ENCODE data around the gene IL12RB2. TPM values are rescaled to one million over a fixed set of nuclear protein-coding genes. Genes with fewer than 3 reads are reported as not detected.

Gene IL12RB2
- total and polyA plus RNA-seq, 7 experiments from 2014 or later, result 0.38 to 78.1 (median 0.88) TPM

GRCh38 chr1:67432745-67433144, 125.1 kb downstream of the IL12RB2 start:
- intact Hi-C loops (cut with micrococcal nuclease), result loop anchor here (5.0 to 10.0 kb wide), 5 partner anchors 95 to 1158 kb away; no protein-coding TSS in a partner anchor
- H3K9me3 Mint-ChIP-seq, result no peaks in the 10 kb centered on the region
- ChIA-PET CTCF (no interaction called here), POLR2A (interaction anchor here (1.1 kb wide), 1 partner anchor 9 kb away, joined by 4 read pairs; no protein-coding TSS in a partner anchor)
- H3K4me3 Mint-ChIP-seq, result peak overlapping the region in 1 of 10 donors; percentile 15
- peaks cover 5 to 10% of the 10 kb centered on the region in 2 donors for H3K4me1 ChIP-seq (ENCODE audit: control insufficient read depth in 2 of 2, insufficient read depth in 2 of 2, low read length in 2 of 2)
- peaks cover 5 to 18% (median 11%) of the 10 kb centered on the region in 5 donors for H3K36me3 Mint-ChIP-seq
- ATAC-seq (no peak), DNase-seq (no peak)
- no peak overlapping the region for H3K4me3 ChIP-seq (ENCODE audit: low read length)
- peaks cover 0 to 11% (median 0%) of the 10 kb centered on the region in 3 experiments for H3K36me3 ChIP-seq (ENCODE audit: control insufficient read depth in 2 of 3, insufficient read depth in 3 of 3, low read length in 3 of 3)
- no peaks in the 10 kb centered on the region for H3K27me3 Mint-ChIP-seq
- H3K9me3 ChIP-seq (ENCODE audit: control insufficient read depth in 2 of 3, low read length in 3 of 3), result no peaks in the 10 kb centered on the region
- H3K27ac Mint-ChIP-seq, result peak overlapping the region in 4 of 9 donors; percentile 30 to 99 (median 68)
- H3K27me3 ChIP-seq (ENCODE audit: control insufficient read depth in 2 of 2, insufficient read depth in 2 of 2, low read length in 2 of 2), result no peaks in the 10 kb centered on the region
- peaks cover 11 to 43% (median 36%) of the 10 kb centered on the region in 7 donors for H3K4me1 Mint-ChIP-seq
- no peak overlapping the region for H3K27ac ChIP-seq (ENCODE audit: low read depth, low read length)

- Histone ChIP-seq H3K4me1 (ENCODE audit: control insufficient read depth in 2 of 2, insufficient read depth in 2 of 2, low read length in 2 of 2) (peaks cover 5 to 10% of the 10 kb centered on the region in 2 donors), H3K27me3 (ENCODE audit: control insufficient read depth in 2 of 2, insufficient read depth in 2 of 2, low read length in 2 of 2) (no peaks in the 10 kb centered on the region), H3K27ac (ENCODE audit: low read depth, low read length) (no peak overlapping the region), H3K4me3 (ENCODE audit: low read length) (no peak overlapping the region), H3K36me3 (ENCODE audit: control insufficient read depth in 2 of 3, insufficient read depth in 3 of 3, low read length in 3 of 3) (peaks cover 0 to 11% (median 0%) of the 10 kb centered on the region in 3 experiments), H3K9me3 (ENCODE audit: control insufficient read depth in 2 of 3, low read length in 3 of 3) (no peaks in the 10 kb centered on the region)
- intact Hi-C loops (cut with micrococcal nuclease), result loop anchor here (5.0 to 10.0 kb wide), 5 partner anchors 97 to 1159 kb away; no protein-coding TSS in a partner anchor
- peak overlapping the region in 3 of 9 donors; percentile 35 to 87 (median 74) for H3K27ac Mint-ChIP-seq
- no peaks in the 10 kb centered on the region for H3K9me3 Mint-ChIP-seq
- CTCF ChIA-PET, result no interaction called here
- H3K4me3 Mint-ChIP-seq, result no peak overlapping the region
- DNase-seq, result no peak
- POLR2A ChIA-PET, result interaction anchor here (0.6 kb wide), 1 partner anchor 323 kb away, joined by 3 read pairs; no protein-coding TSS in a partner anchor
- peaks cover 4 to 11% (median 7%) of the 10 kb centered on the region in 5 donors for H3K36me3 Mint-ChIP-seq
- no peak for ATAC-seq
- no peaks in the 10 kb centered on the region for H3K27me3 Mint-ChIP-seq
- peaks cover 10 to 38% (median 32%) of the 10 kb centered on the region in 7 donors for H3K4me1 Mint-ChIP-seq
Measured at GRCh38 chr1:67433837-67434236, 126.2 kb downstream of the IL12RB2 start.

- no peaks in the 10 kb centered on the region for H3K9me3 Mint-ChIP-seq
- ChIA-PET POLR2A (interaction anchor here (0.6 kb wide), 1 partner anchor 324 kb away, joined by 3 read pairs; no protein-coding TSS in a partner anchor), CTCF (no interaction called here)
- intact Hi-C loops (cut with micrococcal nuclease), result loop anchor here (5.0 to 10.0 kb wide), 5 partner anchors 97 to 1160 kb away; no protein-coding TSS in a partner anchor
- H3K27ac Mint-ChIP-seq, result no peak overlapping the region
- Histone ChIP-seq H3K9me3 (ENCODE audit: control insufficient read depth in 2 of 3, low read length in 3 of 3) (no peaks in the 10 kb centered on the region), H3K4me3 (ENCODE audit: low read length) (no peak overlapping the region), H3K27ac (ENCODE audit: low read depth, low read length) (no peak overlapping the region), H3K36me3 (ENCODE audit: control insufficient read depth in 2 of 3, insufficient read depth in 3 of 3, low read length in 3 of 3) (peaks cover 0 to 9% (median 0%) of the 10 kb centered on the region in 3 experiments), H3K27me3 (ENCODE audit: control insufficient read depth in 2 of 2, insufficient read depth in 2 of 2, low read length in 2 of 2) (no peaks in the 10 kb centered on the region), H3K4me1 (ENCODE audit: control insufficient read depth in 2 of 2, insufficient read depth in 2 of 2, low read length in 2 of 2) (peaks cover 5 to 10% of the 10 kb centered on the region in 2 donors)
- H3K4me3 Mint-ChIP-seq, result no peak overlapping the region
- no peak for ATAC-seq
- no peak for DNase-seq
- H3K4me1 Mint-ChIP-seq, result peaks cover 6 to 38% (median 32%) of the 10 kb centered on the region in 7 donors
- H3K36me3 Mint-ChIP-seq, result peaks cover 0 to 8% (median 3%) of the 10 kb centered on the region in 5 donors
- no peaks in the 10 kb centered on the region for H3K27me3 Mint-ChIP-seq
Measured at GRCh38 chr1:67434491-67434890, 126.8 kb downstream of the IL12RB2 start.

- H3K36me3 ChIP-seq (ENCODE audit: control insufficient read depth in 2 of 3, insufficient read depth in 3 of 3, low read length in 3 of 3), result no peaks in the 10 kb centered on the region
- H3K4me3 ChIP-seq (ENCODE audit: low read length), result no peak overlapping the region
- Mint-ChIP-seq H3K27ac (no peak overlapping the region), H3K4me3 (no peak overlapping the region), H3K36me3 (no peaks in the 10 kb centered on the region), H3K9me3 (no peaks in the 10 kb centered on the region), H3K4me1 (peaks cover 6 to 35% (median 27%) of the 10 kb centered on the region in 7 donors), H3K27me3 (no peaks in the 10 kb centered on the region)
- peaks cover under 1 to 4% of the 10 kb centered on the region in 2 donors for H3K4me1 ChIP-seq (ENCODE audit: control insufficient read depth in 2 of 2, insufficient read depth in 2 of 2, low read length in 2 of 2)
- DNase-seq (no peak), ATAC-seq (no peak)
- H3K27ac ChIP-seq (ENCODE audit: low read depth, low read length), result no peak overlapping the region
- H3K9me3 ChIP-seq (ENCODE audit: control insufficient read depth in 2 of 3, low read length in 3 of 3), result no peaks in the 10 kb centered on the region
- CTCF ChIA-PET, result no interaction called here
- no peaks in the 10 kb centered on the region for H3K27me3 ChIP-seq (ENCODE audit: control insufficient read depth in 2 of 2, insufficient read depth in 2 of 2, low read length in 2 of 2)
- intact Hi-C loops (cut with micrococcal nuclease), result loop anchor here (10.0 kb wide), 2 partner anchors 1102 to 1162 kb away; no protein-coding TSS in a partner anchor
- POLR2A ChIA-PET, result interaction anchor here (0.6 kb wide), 1 partner anchor 47 kb away, joined by 3 read pairs; no protein-coding TSS in a partner anchor
Measured at GRCh38 chr1:67436511-67437055, 128.9 kb downstream of the IL12RB2 start.

GRCh38 chr1:67437961-67438360, 130.3 kb downstream of the IL12RB2 start:
- Mint-ChIP-seq H3K27me3 (no peaks in the 10 kb centered on the region), H3K36me3 (no peaks in the 10 kb centered on the region)

GRCh38 chr1:67439277-67440029, 131.8 kb downstream of the IL12RB2 start:
- Histone ChIP-seq H3K27ac (ENCODE audit: low read depth, low read length) (no peak overlapping the region), H3K4me1 (ENCODE audit: control insufficient read depth in 2 of 2, insufficient read depth in 2 of 2, low read length in 2 of 2) (no peaks in the 10 kb centered on the region), H3K4me3 (ENCODE audit: low read length) (no peak overlapping the region), H3K36me3 (ENCODE audit: control insufficient read depth in 2 of 3, insufficient read depth in 3 of 3, low read length in 3 of 3) (no peaks in the 10 kb centered on the region), H3K9me3 (ENCODE audit: control insufficient read depth in 2 of 3, low read length in 3 of 3) (no peaks in the 10 kb centered on the region), H3K27me3 (ENCODE audit: control insufficient read depth in 2 of 2, insufficient read depth in 2 of 2, low read length in 2 of 2) (no peaks in the 10 kb centered on the region)
- no peak for ATAC-seq
- Mint-ChIP-seq H3K4me1 (peaks cover 0 to 11% (median 4%) of the 10 kb centered on the region in 7 donors), H3K36me3 (no peaks in the 10 kb centered on the region), H3K9me3 (no peaks in the 10 kb centered on the region), H3K27me3 (peaks cover 0 to 3% (median 0%) of the 10 kb centered on the region in 5 donors), H3K4me3 (no peak overlapping the region), H3K27ac (no peak overlapping the region)
- DNase-seq, result no peak
- CTCF ChIA-PET, result no interaction called here
- intact Hi-C loops (cut with micrococcal nuclease), result loop anchor here (10.0 kb wide), 2 partner anchors 1105 to 1165 kb away; no protein-coding TSS in a partner anchor
- POLR2A ChIA-PET, result no interaction called here

More at GRCh38 chr1:67437961-67438360, 130.3 kb downstream of the IL12RB2 start:
- ATAC-seq (no peak), DNase-seq (no peak)
- Histone ChIP-seq H3K9me3 (ENCODE audit: control insufficient read depth in 2 of 3, low read length in 3 of 3) (no peaks in the 10 kb centered on the region), H3K4me1 (ENCODE audit: control insufficient read depth in 2 of 2, insufficient read depth in 2 of 2, low read length in 2 of 2) (no peaks in the 10 kb centered on the region), H3K27ac (ENCODE audit: low read depth, low read length) (no peak overlapping the region), H3K36me3 (ENCODE audit: control insufficient read depth in 2 of 3, insufficient read depth in 3 of 3, low read length in 3 of 3) (no peaks in the 10 kb centered on the region), H3K27me3 (ENCODE audit: control insufficient read depth in 2 of 2, insufficient read depth in 2 of 2, low read length in 2 of 2) (no peaks in the 10 kb centered on the region), H3K4me3 (ENCODE audit: low read length) (no peak overlapping the region)
- ChIA-PET CTCF (no interaction called here), POLR2A (no interaction called here)
- Mint-ChIP-seq H3K4me3 (no peak overlapping the region), H3K9me3 (no peaks in the 10 kb centered on the region), H3K4me1 (peaks cover 0 to 24% (median 17%) of the 10 kb centered on the region in 7 donors), H3K27ac (peak overlapping the region in 1 of 9 donors; percentile 10)
- intact Hi-C loops (cut with micrococcal nuclease), result loop anchor here (10.0 kb wide), 2 partner anchors 1103 to 1163 kb away; no protein-coding TSS in a partner anchor

Measured in naive thymus-derived CD4-positive, alpha-beta T cell (primary cell).